Thyroid gland (tissue), 4 donors: ENCODE measurements around the gene ABHD2.

ENCODE experiments used
- POLR2A ChIP-seq, 2 donors: fragments of 450-650 bp; IDR thresholded peaks; one replicate each; pipeline ENCODE4 v1.6.1; 2017; ENCODE audit warnings: antibody characterized with exemption in 2 of 2, mild to moderate bottlenecking in 2 of 2, moderate library complexity in 1 of 2
- TF ChIP-seq, protein P1 (sequence below), 6 experiments: fragments of 200-600 bp in 3 of 6; fragments of 450-650 bp in 3 of 6; sonication (generic) in 3 of 6; IDR thresholded peaks; one replicate each; pipeline ENCODE4 v1.5.1; 2016 to 2019; ENCODE audit warnings: antibody characterized with exemption in 6 of 6, mild to moderate bottlenecking in 2 of 6, inconsistent platforms in 1 of 6, moderate library complexity in 1 of 6

GRCh38 chr15:89103481-89104171 is 15.4 kb downstream of the ABHD2 start:
- TF ChIP-seq, protein P1, sequence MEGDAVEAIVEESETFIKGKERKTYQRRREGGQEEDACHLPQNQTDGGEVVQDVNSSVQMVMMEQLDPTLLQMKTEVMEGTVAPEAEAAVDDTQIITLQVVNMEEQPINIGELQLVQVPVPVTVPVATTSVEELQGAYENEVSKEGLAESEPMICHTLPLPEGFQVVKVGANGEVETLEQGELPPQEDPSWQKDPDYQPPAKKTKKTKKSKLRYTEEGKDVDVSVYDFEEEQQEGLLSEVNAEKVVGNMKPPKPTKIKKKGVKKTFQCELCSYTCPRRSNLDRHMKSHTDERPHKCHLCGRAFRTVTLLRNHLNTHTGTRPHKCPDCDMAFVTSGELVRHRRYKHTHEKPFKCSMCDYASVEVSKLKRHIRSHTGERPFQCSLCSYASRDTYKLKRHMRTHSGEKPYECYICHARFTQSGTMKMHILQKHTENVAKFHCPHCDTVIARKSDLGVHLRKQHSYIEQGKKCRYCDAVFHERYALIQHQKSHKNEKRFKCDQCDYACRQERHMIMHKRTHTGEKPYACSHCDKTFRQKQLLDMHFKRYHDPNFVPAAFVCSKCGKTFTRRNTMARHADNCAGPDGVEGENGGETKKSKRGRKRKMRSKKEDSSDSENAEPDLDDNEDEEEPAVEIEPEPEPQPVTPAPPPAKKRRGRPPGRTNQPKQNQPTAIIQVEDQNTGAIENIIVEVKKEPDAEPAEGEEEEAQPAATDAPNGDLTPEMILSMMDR (IDR thresholded peaks at IDR 0.05): no peak
- no peak for TF ChIP-seq POLR2A (IDR thresholded peaks at IDR 0.05)
